Neural cell (in vitro differentiated cells): Measurements from ENCODE around the gene NLRP12.

Source experiments
- CTCF ChIP-seq: fragments of 450-650 bp; IDR thresholded peaks from 2 replicates; pipeline ENCODE4 v1.5.1; 2014; ENCODE audit warnings: antibody characterized with exemption, mild to moderate bottlenecking, moderate library complexity; ENCODE audit not compliant: poor library complexity, severe bottlenecking
- EP300 ChIP-seq: fragments of 450-650 bp; conservative IDR thresholded peaks from 2 replicates; pipeline ENCODE4 v1.6.1; 2014; ENCODE audit warnings: antibody characterized with exemption, mild to moderate bottlenecking, moderate library complexity; ENCODE audit not compliant: poor library complexity, severe bottlenecking
- EZH2 ChIP-seq: fragments of 200-600, 300-800 bp; shearing (Covaris generic), sonication (generic); IDR thresholded peaks from 2 replicates; pipeline ENCODE4 v1.6.1; 2014; ENCODE audit warnings: antibody characterized with exemption, low read length, borderline replicate concordance, mild to moderate bottlenecking; ENCODE audit not compliant: insufficient read depth, poor library complexity, severe bottlenecking
- MXI1 ChIP-seq: fragments of 450-650 bp; conservative IDR thresholded peaks from 2 replicates; pipeline ENCODE4 v1.6.1; 2014; ENCODE audit warnings: antibody characterized with exemption, mild to moderate bottlenecking; ENCODE audit not compliant: poor library complexity, severe bottlenecking
- POLR2AphosphoS5 ChIP-seq: IDR thresholded peaks from 2 replicates; pipeline ENCODE4 v1.6.1; 2012

GRCh38 chr19:53787266-53787665, 36.8 kb downstream of the NLRP12 start:
- TF ChIP-seq MXI1 (no peak), CTCF (no peak), EZH2 (no peak), POLR2AphosphoS5 (no peak), EP300 (no peak)
